Muscle of back (tissue), 13 donors: ENCODE data around the gene NTMT1. TPM values are rescaled to one million over a fixed set of nuclear protein-coding genes. Genes with fewer than 3 reads are reported as not detected.
"Not testable (repeated sequence)": the region's sequence is repeated elsewhere in the genome, so short reads cannot be mapped to it uniquely, and the experiment has no call there.

ENCODE experiments used
- DNase-seq, 3 donors: peaks; one replicate each; pipeline versions ENCODE4 v3.0.0 to v3.0.0-alpha.2; 2013
- long read RNA-seq, 9 donors: transcript quantifications; one replicate each; lab custom pipeline, GENCODE V29; 2026
- polyA plus RNA-seq, 10 donors: library from polyadenylated mRNA; unstranded; fragments of 120-200 nt; gene quantifications; one replicate each; pipeline ENCODE4 v1.2.1, GENCODE V29; 2013; ENCODE audit not compliant: insufficient read length in 10 of 10

NTMT1 gene, protein sequence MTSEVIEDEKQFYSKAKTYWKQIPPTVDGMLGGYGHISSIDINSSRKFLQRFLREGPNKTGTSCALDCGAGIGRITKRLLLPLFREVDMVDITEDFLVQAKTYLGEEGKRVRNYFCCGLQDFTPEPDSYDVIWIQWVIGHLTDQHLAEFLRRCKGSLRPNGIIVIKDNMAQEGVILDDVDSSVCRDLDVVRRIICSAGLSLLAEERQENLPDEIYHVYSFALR
- 10 to 100 TPM; 26.6 to 37.8 (median 34.4) TPM for polyA plus RNA-seq
- long read RNA-seq, donor 1, transcript NTMT1-203 (4 exons, 1,315 nt): major isoform, 10 of 15 reads
- long read RNA-seq, donor 1, partial matches to known transcripts: 0 of 15 reads
- long read RNA-seq, donor 1, other reads (novel, unspliced or antisense): 0 of 15 reads
- long read RNA-seq, donor 2, transcript NTMT1-202 (4 exons, 741 nt): minor isoform, 7 of 25 reads
- long read RNA-seq, donor 2, transcript NTMT1-203 (4 exons, 1,315 nt): major isoform, 14 of 25 reads
- long read RNA-seq, donor 2, partial matches to known transcripts: 0 of 25 reads
- long read RNA-seq, donor 2, other reads (novel, unspliced or antisense): 0 of 25 reads
- long read RNA-seq, donor 3: 0 reads
- long read RNA-seq, donor 4, transcript NTMT1-203 (4 exons, 1,315 nt): major isoform, 11 of 19 reads
- long read RNA-seq, donor 4, partial matches to known transcripts: 0 of 19 reads
- long read RNA-seq, donor 4, other reads (novel, unspliced or antisense): 0 of 19 reads
- long read RNA-seq, donor 5, transcript NTMT1-203 (4 exons, 1,315 nt): major isoform, 16 of 22 reads
- long read RNA-seq, donor 5, partial matches to known transcripts: 0 of 22 reads
- long read RNA-seq, donor 5, other reads (novel, unspliced or antisense): 0 of 22 reads
- long read RNA-seq, donor 6, transcript NTMT1-203 (4 exons, 1,315 nt): major isoform, 11 of 20 reads
- long read RNA-seq, donor 6, partial matches to known transcripts: 0 of 20 reads
- long read RNA-seq, donor 6, other reads (novel, unspliced or antisense): 0 of 20 reads
- long read RNA-seq, donor 7, transcript NTMT1-203 (4 exons, 1,315 nt): major isoform, 9 of 10 reads
- long read RNA-seq, donor 7, partial matches to known transcripts: 0 of 10 reads
- long read RNA-seq, donor 7, other reads (novel, unspliced or antisense): 0 of 10 reads
- long read RNA-seq, donor 8, transcript NTMT1-203 (4 exons, 1,315 nt): major isoform, 8 of 12 reads
- long read RNA-seq, donor 8, partial matches to known transcripts: 0 of 12 reads
- long read RNA-seq, donor 8, other reads (novel, unspliced or antisense): 0 of 12 reads
- long read RNA-seq, donor 9, partial matches to known transcripts: 0 of 2 reads
- long read RNA-seq, donor 9, other reads (novel, unspliced or antisense): 0 of 2 reads

DNA sequence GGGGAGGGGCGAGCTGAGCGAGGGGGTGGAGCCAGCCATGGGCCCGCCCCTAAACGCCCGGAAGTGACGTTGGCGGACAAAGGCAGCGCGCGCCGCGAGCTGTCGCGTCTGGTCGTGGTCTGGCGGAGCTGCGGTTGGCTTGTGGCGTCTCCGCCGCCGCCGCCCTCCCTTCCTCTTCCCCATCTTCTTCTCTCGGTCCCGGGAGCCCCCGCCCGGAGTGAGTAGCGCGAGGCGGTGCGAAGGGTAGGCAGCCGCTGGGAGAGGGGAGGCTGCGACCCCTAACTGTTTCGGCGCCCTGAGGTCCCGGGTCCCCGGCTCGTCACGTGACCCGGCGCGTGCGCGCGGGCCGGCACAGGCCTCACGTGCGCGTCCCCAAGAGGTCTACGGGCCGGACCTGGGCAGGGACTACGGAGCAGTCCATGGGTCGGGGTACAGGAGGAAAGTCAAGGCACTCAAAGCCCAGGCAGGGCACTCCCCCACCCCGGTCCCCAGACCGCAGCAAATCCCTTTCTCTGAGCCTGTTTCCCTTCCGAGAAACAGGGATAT lies at the start of gene NTMT1:
Gene NTMT1 (plus strand): TSS at position 85 of the 546 bp plus-strand sequence. CDS start 6,541 bp downstream, outside the sequence.
- DNase-seq: peak; percentile 81 to 95 (median 89)

DNA sequence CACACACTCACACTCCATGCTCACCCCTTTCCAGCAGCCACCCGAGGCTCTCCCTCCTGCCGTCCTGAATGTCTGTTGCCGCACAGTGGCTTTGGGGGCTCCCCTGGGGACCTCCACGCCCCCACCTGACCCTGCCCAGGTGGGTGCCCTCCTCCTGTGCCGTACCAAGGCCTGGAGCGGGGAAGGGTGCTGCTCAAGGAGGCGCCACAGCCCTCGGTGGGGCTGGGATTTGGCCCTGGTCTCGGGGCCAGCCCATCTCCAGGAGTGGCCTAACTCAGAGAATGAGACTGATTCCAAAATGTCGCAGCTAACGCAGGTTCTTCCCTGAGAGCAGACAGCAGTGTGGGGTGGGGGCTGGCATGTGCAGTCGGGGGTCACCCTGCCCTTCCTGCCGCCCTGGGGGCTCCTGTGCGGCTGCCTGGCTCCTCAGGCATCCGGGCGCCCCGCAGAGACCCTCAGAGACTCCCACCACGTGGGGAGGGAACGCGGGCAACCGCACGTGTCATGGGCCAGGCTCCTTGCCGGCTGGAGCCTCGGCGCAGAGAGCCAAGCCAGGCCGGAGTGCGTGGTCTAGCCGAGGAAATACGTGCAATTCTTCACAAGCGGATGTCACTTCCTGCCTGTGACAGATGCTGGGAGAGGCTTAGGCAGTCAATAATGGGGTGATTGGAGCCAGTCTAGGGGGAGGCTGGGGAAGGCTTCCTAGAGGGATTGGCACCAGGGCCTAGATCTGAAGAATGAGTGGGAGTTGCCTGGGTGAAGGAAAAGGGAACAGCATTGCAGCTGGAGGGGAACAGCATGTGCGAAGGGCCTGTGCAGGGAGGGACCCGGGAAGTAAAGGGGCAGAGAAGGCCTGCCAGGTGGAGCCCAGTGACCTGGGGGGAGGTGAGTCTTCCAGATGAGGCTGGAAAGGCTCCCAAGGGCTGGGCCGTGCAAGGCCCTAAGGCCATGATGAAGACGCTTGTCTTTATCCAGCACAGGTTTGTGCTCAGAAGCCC lies 49.1 kb upstream of the NTMT1 start:
- DNase-seq: peak in 2 of 3 donors; percentile 69 to 76

DNA sequence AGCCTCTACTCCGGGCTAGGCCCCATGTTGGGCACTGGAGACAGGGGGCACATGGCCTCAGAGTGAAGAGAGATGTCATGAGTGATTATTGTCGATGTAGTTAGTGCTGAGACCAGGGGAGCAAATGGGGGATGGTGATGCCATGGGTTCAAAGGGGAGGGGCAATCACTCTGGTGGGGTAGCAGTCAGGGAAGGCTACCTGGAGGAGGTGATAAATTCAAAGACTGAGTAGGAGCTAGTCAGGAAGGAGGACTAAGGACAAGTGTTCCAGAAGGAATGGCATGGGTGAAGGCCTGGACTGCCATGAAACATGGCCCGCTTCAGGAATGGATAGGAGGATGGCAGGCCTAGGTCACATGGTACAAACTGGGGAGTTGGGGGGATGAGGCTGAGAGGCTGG lies 46.7 kb upstream of the NTMT1 start:
- no peak for DNase-seq

DNA sequence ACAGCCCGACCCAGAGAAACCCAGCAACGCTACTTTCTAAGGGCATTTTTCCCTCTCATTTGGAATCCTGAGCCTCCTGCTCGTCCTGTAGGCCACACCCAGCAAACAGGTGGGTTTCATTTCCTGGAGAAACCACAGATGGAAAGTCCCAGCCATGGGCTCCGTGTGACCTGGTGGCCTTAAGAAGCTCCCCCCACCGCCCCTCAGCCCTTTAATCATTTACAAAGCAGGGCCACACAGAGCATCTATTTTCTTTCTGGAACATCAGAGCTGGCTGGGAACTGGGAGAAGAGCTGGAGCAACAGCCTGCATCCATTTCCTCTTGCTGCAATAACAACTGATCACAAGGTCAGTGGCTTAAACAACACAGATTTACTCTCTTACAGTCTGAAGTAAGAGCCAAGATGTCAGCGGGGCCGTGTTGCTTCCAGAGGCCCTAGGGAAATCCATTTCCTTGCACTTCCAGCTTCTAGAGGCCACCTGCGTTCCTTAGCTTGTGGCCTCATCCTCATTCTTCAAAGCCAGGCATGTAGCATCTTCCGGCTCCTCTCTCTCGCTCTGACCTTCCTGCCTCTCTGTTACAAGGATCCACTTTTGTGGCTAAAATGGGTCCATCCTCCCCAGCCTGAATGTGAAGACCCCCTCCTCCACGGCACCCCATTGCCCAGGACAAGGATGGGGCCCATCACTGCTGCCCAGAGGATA lies 45.6 kb upstream of the NTMT1 start:
- no peak for DNase-seq

DNA sequence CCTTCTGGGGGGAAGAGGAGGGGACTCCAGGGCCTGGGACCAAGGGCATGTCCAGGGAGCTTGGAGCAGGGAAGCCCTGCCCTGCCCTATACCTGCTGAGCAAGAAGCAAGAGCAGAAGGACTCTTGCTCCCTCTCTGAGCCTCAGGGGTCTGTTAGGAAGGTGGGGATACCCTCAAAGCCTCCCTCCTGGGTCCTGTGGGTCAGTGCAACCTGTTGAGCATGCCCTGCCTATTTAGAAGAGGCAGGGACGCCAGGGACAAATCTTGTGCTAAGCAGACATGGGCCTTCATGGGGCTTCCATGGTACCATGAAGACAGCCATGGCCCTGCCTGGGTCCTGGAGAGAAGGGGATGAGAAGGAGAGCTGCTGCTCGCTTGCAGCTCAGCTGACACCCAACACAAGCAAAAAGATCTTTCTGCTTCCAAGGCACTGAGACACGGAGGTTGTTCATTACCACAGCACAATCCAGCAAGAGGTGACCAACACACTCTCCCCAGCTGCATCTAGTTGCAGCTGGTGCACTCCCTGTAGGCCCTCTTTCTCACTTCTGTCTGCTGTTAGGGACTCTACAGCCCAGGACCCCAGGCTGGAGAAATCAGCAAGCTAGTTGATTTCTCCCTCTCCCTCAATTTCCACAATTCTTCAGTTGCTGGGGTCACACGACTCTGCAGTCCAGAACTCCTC lies 44.3 kb upstream of the NTMT1 start:
- DNase-seq: no peak

DNA sequence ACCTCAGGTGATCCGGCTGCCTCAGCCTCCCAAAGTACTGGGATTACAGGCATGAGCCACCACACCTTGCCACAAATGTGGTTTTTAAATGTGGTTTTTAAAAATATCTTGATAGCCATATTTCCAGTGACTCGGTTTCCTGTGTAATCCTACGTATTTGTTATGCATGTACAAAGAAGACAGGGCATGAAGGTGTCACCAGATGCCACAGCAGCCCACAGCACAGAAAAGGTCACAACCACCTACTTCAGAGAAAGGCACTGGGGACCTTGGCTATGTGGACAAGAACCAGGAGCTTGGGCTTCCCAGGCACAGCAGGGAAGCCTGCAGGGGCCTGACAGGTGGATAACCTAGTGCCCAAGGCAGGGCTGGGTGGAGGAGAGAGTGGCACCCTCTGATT lies 43.1 kb upstream of the NTMT1 start:
- DNase-seq: no peak

DNA sequence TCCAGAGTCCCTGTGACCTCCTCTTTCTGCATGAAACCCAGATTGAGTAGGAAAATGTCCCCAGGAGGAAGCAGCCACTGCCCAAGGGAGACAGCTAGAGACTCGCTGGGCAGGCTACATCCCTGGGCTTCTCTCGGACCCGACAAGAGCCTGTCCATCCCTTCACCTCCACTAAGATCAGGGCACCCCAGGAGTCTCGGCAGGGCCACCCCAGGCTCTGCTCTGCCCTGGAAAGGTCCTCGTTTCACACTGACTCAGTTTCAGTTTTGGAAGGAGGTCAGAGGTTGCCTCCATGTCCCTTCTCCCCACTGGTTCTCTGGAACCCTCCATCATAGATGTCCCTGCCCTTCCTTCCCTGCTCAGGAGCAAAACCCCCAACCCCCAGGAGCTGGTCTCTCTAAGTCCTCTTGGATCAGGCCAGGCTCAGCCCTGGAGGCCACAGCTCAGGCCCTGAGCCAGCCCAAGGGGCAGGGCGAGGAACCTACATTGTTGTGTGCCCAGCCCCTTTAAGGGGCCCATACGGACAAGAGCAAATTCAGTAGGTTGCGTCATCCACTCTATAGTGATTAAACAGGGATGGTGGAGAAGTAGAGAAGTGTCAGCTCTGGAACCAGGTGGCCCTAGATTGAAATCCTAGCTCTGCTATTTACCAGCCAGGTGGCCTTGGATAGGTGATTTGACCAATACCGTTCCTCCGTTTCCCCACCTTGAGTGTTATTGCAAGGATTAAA lies 42.5 kb upstream of the NTMT1 start:
- DNase-seq: no peak

DNA sequence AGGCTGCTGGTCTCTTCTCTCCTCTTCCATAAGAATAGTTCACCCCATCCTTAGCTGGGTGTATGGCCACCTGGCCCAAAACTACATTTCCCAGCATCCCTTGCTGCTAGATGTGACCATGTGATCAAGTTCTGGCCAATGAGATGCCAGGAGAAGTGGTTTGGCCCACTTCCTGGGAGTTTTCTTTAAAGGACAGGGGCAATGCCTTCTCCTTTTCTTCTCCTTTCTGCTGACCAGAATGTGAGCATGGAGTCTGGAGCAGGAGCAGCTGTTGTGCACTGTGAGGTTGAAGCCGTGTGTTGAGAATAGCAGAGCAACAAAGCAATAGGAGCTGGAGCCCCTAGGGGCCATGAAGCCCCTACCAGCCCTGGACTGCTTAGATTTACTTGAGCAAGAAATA lies 41.8 kb upstream of the NTMT1 start:
- DNase-seq: peak in 2 of 3 donors; percentile 73 to 87

DNA sequence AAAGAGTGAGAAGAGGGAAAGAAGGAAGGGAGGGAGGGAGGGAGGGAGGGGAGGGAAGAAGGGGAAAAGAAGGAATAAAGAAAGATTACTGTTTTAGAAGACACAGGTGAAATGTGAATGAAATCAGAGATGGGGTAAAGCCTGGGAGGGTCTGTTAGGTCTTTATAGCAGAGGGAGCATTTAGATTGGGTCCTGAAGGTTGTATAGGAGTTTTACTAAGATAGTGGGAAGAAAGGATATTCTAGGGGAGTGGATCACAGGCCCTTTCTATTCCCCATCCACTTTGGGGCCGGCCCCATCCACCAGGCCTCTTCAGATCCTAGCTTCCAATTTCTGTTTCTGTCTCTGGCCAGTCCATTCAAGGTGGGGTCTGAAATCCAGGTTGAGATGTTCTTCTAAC lies 40.6 kb upstream of the NTMT1 start:
- DNase-seq: no peak

DNA sequence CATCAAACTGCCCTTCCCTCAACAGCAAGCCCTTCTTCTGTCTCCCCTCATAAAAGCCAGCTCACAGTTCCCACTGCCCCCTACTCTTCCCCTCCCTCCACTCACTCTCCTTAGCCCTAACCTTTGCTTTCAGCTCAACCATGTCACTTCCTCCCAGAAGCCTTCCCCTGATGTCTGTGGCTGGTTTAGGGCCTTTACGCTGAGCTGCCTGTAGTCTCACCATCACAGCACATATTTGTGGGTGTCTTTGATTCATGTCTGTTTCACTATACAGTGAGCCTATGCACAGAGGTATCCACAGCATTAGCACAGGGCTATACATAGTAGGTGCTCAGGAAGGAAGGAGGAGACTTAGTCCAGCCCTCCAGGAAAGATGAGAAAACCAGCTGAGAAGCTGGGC lies 39.7 kb upstream of the NTMT1 start:
- DNase-seq: no peak

DNA sequence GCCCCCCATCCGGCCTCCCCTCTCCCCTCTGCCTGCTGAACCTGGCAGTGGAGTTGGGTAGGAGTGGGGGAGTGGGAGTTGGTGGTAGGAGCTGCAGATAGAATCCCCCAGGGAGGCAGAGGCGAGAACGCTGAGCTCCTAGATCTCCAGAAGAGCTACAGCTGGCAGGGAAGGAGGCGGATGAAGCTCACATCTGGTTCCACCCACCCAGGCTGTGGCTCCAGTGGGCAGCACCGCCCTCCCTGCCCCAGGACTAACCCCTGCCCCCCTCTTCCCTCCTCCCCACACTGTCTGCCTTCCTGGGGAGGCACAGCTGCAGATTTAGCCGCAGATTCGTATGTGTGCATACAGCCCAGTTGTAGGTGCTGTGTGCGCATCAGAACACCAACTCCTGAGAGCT lies 39.3 kb upstream of the NTMT1 start:
- no peak for DNase-seq

DNA sequence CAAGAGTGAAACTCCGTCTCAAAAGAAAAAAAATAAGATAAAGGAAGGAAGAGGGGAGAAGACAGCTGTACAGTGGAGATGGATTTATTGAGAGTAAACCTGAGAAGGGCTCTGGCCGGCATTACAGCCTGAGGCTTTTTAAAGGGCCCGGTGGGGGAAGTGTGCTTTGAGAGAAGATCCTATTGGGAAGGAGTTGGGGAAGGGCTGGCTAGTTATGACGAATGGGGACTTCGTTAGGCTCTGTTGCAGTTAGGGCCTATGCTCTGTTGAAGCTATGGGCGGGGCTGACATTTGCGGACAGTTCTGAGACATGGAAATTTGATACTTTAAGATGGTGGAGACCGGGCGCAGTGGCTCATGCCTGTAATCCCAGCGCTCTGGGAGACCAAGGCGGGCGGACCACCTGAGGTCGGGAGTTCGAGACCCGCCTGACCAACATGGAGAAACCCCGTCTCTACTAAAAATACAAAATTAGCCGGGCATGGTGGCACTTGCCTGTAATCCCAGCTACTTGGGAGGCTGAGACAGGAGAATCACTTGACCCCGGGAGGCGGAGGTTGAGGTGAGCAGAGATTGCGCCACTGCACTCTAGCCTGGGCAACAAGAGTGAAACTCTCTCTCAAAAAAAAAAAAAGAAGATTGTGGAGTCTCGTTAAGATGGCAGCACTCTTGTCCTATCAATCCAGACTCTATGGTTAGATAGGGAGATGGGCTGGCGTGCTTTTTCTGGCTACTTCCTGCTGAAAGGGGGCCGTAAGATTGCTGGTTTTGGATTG lies 38.3 kb upstream of the NTMT1 start:
- peak in 1 of 3 donors; percentile 46 for DNase-seq

DNA sequence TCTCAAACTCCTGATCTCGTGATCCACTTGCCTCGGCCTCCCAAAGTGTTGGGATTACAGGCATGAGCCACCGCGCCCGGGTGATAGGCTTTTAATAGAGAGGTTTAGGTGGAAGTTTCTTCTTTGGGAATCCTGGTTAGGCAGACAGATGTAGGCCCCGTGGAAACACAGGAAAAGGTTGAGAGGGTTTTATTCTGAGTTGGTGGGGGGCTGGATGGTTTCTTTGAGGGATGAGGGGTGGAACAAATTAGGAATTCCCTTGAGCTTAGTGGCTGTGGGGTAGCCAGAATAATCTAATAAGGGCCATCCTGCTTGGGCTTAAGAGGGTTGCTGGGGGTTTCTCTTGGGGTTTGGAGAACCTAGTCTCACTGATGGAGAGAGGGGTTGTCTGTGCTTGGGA lies 35.5 kb upstream of the NTMT1 start:
- DNase-seq: no peak

DNA sequence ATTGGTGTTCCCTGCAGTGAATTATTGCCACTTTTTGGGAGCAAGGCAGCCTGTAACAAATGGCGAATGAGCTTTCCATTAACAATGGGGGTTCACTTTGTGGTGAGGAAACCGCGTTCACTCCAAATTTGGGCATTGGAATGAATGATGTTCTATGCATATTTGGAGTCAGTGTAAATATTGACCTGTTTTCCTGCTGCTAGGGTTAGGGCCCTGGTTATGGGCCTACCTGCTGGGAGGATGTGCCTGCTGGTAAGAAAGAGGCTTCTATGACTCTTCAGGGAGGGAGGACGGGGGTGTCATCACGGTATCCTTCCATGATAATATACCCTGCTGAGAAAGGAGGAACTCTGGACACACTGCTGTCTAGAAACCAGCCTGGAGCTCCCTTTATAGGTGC lies 34.0 kb upstream of the NTMT1 start:
- DNase-seq: no peak

DNA sequence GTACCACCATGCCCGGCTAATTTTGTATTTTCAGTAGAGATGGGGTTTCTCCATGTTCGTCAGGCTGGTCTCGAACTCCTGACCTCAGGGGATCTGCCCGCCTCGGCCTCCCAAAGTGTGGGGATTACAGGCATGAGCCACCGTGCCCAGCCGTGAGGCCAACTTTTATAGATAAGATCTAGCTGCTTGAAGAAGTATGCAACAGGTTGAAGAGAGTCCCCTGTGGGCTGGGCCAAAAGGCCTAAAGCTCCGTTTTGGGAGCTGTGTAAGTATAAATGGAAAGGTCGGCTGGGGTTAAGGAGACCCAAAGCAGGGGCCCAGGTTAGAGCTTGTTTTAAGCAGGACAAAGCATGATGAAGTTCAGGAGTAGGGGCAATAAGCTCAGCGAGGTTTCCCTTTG lies 33.2 kb upstream of the NTMT1 start:
- not testable (repeated sequence) for DNase-seq

DNA sequence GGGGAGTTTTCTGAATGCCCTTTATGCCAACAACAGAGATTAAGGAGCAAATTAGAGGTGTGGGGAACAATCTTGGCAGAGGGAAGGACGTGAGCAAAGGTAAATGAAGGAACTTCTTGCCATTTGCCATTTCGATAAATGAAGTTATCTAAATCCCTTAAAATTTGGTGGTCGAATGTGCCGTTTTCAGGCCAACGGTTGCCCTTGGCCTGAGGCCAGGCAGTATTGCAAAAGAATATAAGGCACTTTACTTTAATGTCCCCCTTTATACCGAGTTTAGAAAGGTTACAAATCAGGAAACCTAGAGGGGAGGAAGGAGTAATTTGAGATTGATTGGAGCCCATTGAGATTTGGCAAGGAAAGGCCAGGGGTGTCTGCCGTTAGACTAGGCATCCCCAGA lies 31.3 kb upstream of the NTMT1 start:
- no peak for DNase-seq

DNA sequence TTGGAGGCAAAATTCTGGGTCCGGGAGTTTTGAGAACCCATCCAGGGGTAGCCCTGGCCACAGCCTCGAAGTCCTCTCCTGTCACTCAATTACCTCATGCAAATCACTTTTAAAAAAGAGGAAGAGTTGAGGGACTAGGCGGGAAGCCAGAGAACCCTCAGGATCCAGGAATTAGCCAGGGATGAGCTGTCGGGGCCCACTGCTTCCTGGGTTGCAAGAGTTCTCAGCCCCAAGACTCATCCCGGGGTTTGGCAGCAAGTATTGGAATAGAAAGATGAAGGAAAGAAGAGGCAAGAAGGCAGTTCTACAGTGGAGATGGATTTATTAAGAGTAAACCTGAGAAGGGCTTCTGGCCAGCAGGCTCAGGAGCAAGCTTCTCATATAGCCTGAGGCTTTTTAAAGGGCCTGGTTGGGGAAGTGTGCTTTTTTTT lies 30.6 kb upstream of the NTMT1 start:
- DNase-seq: peak in 2 of 3 donors; percentile 41 to 55
